ENCODE data around the gene SDCCAG8.
"Not testable (repeated sequence)": the region's sequence is repeated elsewhere in the genome, so short reads cannot be mapped to it uniquely, and the experiment has no call there.

Gene SDCCAG8

GRCh38 chr1:243255791-243256512 lies at the start of gene SDCCAG8:
Gene SDCCAG8 (plus strand): TSS chr1:243256041. CDS start chr1:243256174, 133 bp downstream.
- Histone ChIP-seq H3K27ac (peak within 1 kb of the TSS; percentile 78), H3K9ac (peak within 1 kb of the TSS; percentile 69), H3K4me3 (IDR thresholded peaks at IDR 0.05; ENCODE audit: insufficient read depth, low read depth, low read length) (peak within 1 kb of the TSS; percentile 78), H4K20me1 (ENCODE audit: insufficient read depth) (no peaks in the 10 kb centered on the region), H3K4me2 (peak within 1 kb of the TSS; percentile 75), H2AFZ (ENCODE audit: low read depth) (peak within 1 kb of the TSS; percentile 86), H3K4me1 (ENCODE audit: low read depth, poor library complexity, severe bottlenecking) (peaks cover 30% of the 10 kb centered on the region), H3K79me2 (ENCODE audit: insufficient read depth, low read depth) (peaks cover 44% of the 10 kb centered on the region; the same call in 1 of the 2 replicates), H3K36me3 (ENCODE audit: insufficient read depth) (no peaks in the 10 kb centered on the region), H3K27me3 (ENCODE audit: insufficient read depth, low read depth) (no peaks in the 10 kb centered on the region)
- TF ChIP-seq CTCF (conservative IDR thresholded peaks at IDR 0.05; ENCODE audit: low read depth, low read length) = no peak

GRCh38 chr1:243211984-243212383 lies 43.9 kb upstream of the SDCCAG8 start:
- peaks cover 11% of the 10 kb centered on the region for H3K4me1 ChIP-seq (ENCODE audit: low read depth, poor library complexity, severe bottlenecking)
- not testable (repeated sequence) for H4K20me1 ChIP-seq (ENCODE audit: insufficient read depth); H3K36me3 ChIP-seq (ENCODE audit: insufficient read depth); H3K9ac ChIP-seq; H3K4me2 ChIP-seq; H2AFZ ChIP-seq (ENCODE audit: low read depth); H3K27me3 ChIP-seq (ENCODE audit: insufficient read depth, low read depth); H3K27ac ChIP-seq; H3K4me3 ChIP-seq (IDR thresholded peaks at IDR 0.05; ENCODE audit: insufficient read depth, low read depth, low read length); H3K79me2 ChIP-seq (ENCODE audit: insufficient read depth, low read depth)

GRCh38 chr1:243213045-243213787 lies 42.6 kb upstream of the SDCCAG8 start:
- no peak overlapping the region for H2AFZ ChIP-seq (ENCODE audit: low read depth)
- no peak overlapping the region for H3K4me2 ChIP-seq
- no peak overlapping the region for H3K27ac ChIP-seq

GRCh38 chr1:243215276-243215875 lies 40.5 kb upstream of the SDCCAG8 start:
- H3K27me3 ChIP-seq (ENCODE audit: insufficient read depth, low read depth); H3K4me3 ChIP-seq (IDR thresholded peaks at IDR 0.05; ENCODE audit: insufficient read depth, low read depth, low read length); H3K79me2 ChIP-seq (ENCODE audit: insufficient read depth, low read depth); H4K20me1 ChIP-seq (ENCODE audit: insufficient read depth); H2AFZ ChIP-seq (ENCODE audit: low read depth); H3K4me2 ChIP-seq; H3K27ac ChIP-seq; H3K36me3 ChIP-seq (ENCODE audit: insufficient read depth); H3K9ac ChIP-seq: not testable (repeated sequence)
- H3K4me1 ChIP-seq (ENCODE audit: low read depth, poor library complexity, severe bottlenecking) = peaks cover 11% of the 10 kb centered on the region

More at GRCh38 chr1:243213045-243213787, 42.6 kb upstream of the SDCCAG8 start:
- Histone ChIP-seq H3K27me3 (ENCODE audit: insufficient read depth, low read depth) (no peaks in the 10 kb centered on the region), H3K79me2 (ENCODE audit: insufficient read depth, low read depth) (no peaks in the 10 kb centered on the region), H3K4me3 (IDR thresholded peaks at IDR 0.05; ENCODE audit: insufficient read depth, low read depth, low read length) (no peak overlapping the region), H3K36me3 (ENCODE audit: insufficient read depth) (no peaks in the 10 kb centered on the region; the same call in 1 of the 2 replicates), H3K4me1 (ENCODE audit: low read depth, poor library complexity, severe bottlenecking) (peaks cover 11% of the 10 kb centered on the region), H4K20me1 (ENCODE audit: insufficient read depth) (no peaks in the 10 kb centered on the region), H3K9ac (no peak overlapping the region)
- no peak for TF ChIP-seq CTCF (conservative IDR thresholded peaks at IDR 0.05; ENCODE audit: low read depth, low read length)

GRCh38 chr1:243216741-243217140 lies 39.1 kb upstream of the SDCCAG8 start:
- Histone ChIP-seq H3K36me3 (ENCODE audit: insufficient read depth) (no peaks in the 10 kb centered on the region; the same call in 1 of the 2 replicates), H3K4me3 (IDR thresholded peaks at IDR 0.05; ENCODE audit: insufficient read depth, low read depth, low read length) (no peak overlapping the region), H3K79me2 (ENCODE audit: insufficient read depth, low read depth) (no peaks in the 10 kb centered on the region)

More at GRCh38 chr1:243216741-243217140, 39.1 kb upstream of the SDCCAG8 start:
- Histone ChIP-seq H4K20me1 (ENCODE audit: insufficient read depth) (no peaks in the 10 kb centered on the region), H3K27me3 (ENCODE audit: insufficient read depth, low read depth) (no peaks in the 10 kb centered on the region), H3K4me1 (ENCODE audit: low read depth, poor library complexity, severe bottlenecking) (peaks cover 11% of the 10 kb centered on the region), H2AFZ (ENCODE audit: low read depth) (no peak overlapping the region), H3K9ac (no peak overlapping the region), H3K27ac (no peak overlapping the region), H3K4me2 (no peak overlapping the region)
- no peak for TF ChIP-seq CTCF (conservative IDR thresholded peaks at IDR 0.05; ENCODE audit: low read depth, low read length)

Measured in KMS-11 (cell line).